GM23338 (cell line): ENCODE data around the gene STK4. TPM values are rescaled to one million over a fixed set of nuclear protein-coding genes. Genes with fewer than 3 reads are reported as not detected.

ENCODE experiments used
- ATAC-seq: fragments of 200-7000 bp; cut with Tn5 transposase; 3 replicates; pipeline ENCODE4 v1.9.1; 2020
- DNase-seq: peaks from one replicate; pipeline ENCODE4 v3.0.0-alpha.2; 2015; ENCODE audit warnings: low spot score
- H2AFZ ChIP-seq: fragments of 200-600 bp; sonication (generic); 2 replicates; pipeline ENCODE4 v1.8.0; 2016; ENCODE audit warnings: antibody characterized with exemption, mild to moderate bottlenecking, moderate library complexity
- H3F3A ChIP-seq: fragments of 200-600 bp; sonication (generic); replicated peaks from 2 replicates; pipeline ENCODE4 v1.8.0; 2017; ENCODE audit warnings: antibody characterized with exemption, mixed run types, low read depth
- H3K27ac ChIP-seq: fragments of 200-600 bp; sonication (generic); 2 replicates; pipeline ENCODE4 v1.6.1; 2016; ENCODE audit warnings: low read depth
- H3K27me3 ChIP-seq: fragments of 200-600 bp; sonication (generic); 2 replicates; pipeline ENCODE4 v1.8.0; 2016; ENCODE audit warnings: mild to moderate bottlenecking, mixed run types, moderate library complexity; ENCODE audit not compliant: insufficient read depth
- H3K36me3 ChIP-seq: fragments of 200-600 bp; sonication (generic); 2 replicates; pipeline ENCODE4 v1.8.0; 2016; ENCODE audit warnings: mild to moderate bottlenecking; ENCODE audit not compliant: insufficient read depth
- H3K4me1 ChIP-seq: fragments of 200-600 bp; sonication (generic); 2 replicates; pipeline ENCODE4 v1.8.0; 2016; ENCODE audit warnings: mild to moderate bottlenecking, moderate library complexity; ENCODE audit not compliant: insufficient read depth
- H3K4me2 ChIP-seq: fragments of 200-600 bp; sonication (generic); 2 replicates; pipeline ENCODE4 v1.7.1; 2017; ENCODE audit warnings: mixed run types
- H3K4me3 ChIP-seq: fragments of 200-600 bp; sonication (generic); 2 replicates; pipeline ENCODE4 v1.6.1; 2016; ENCODE audit warnings: mixed run types
- H3K79me2 ChIP-seq: fragments of 200-600 bp; sonication (generic); replicated peaks from 2 replicates; pipeline ENCODE4 v1.8.0; 2017; ENCODE audit warnings: mild to moderate bottlenecking; ENCODE audit not compliant: insufficient read depth
- H3K9me2 ChIP-seq: fragments of 200-600 bp; sonication (generic); 2 replicates; pipeline ENCODE4 v1.8.0; 2017; ENCODE audit not compliant: insufficient read depth
- H4K20me1 ChIP-seq: fragments of 200-600 bp; sonication (generic); replicated peaks from 2 replicates; pipeline ENCODE4 v1.8.0; 2017; ENCODE audit warnings: mild to moderate bottlenecking; ENCODE audit not compliant: insufficient read depth
- H3K27ac Mint-ChIP-seq: 2 replicates; pipeline ENCODE4 v1.8.0; 2020; ENCODE audit warnings: inconsistent platforms, mild to moderate bottlenecking, moderate library complexity, mixed read lengths
- H3K27me3 Mint-ChIP-seq: 3 replicates; pipeline ENCODE4 v1.8.0; 2022; ENCODE audit warnings: low read depth, mild to moderate bottlenecking, moderate library complexity, mixed read lengths, inconsistent platforms; ENCODE audit not compliant: insufficient read depth, poor library complexity
- H3K36me3 Mint-ChIP-seq: 3 replicates; pipeline ENCODE4 v1.8.0; 2021; ENCODE audit warnings: low read depth, mild to moderate bottlenecking, inconsistent platforms, moderate library complexity, mixed read lengths
- H3K4me1 Mint-ChIP-seq: 3 replicates; pipeline ENCODE4 v1.8.0; 2020; ENCODE audit warnings: mild to moderate bottlenecking, inconsistent platforms, mixed read lengths
- H3K4me3 Mint-ChIP-seq: 3 replicates; pipeline ENCODE4 v1.8.0; 2021; ENCODE audit warnings: moderate library complexity, mild to moderate bottlenecking, inconsistent platforms, mixed read lengths
- H3K9me3 Mint-ChIP-seq: 3 replicates; pipeline ENCODE4 v1.8.0; 2020; ENCODE audit warnings: moderate library complexity, mild to moderate bottlenecking, inconsistent platforms, mixed read lengths
- CREB1 ChIP-seq: fragments of 250-450 bp; sonication (Bioruptor Pico); IDR thresholded peaks from 2 replicates; pipeline ENCODE4 v1.5.0; 2020; ENCODE audit warnings: low read depth, mild to moderate bottlenecking, moderate library complexity
- EZH2 ChIP-seq: fragments of 200-600 bp; sonication (generic); IDR thresholded peaks from one replicate; pipeline ENCODE4 v1.8.0; 2017; ENCODE audit warnings: antibody characterized with exemption, mild to moderate bottlenecking, low read depth; ENCODE audit not compliant: unreplicated experiment
- EZH2phosphoT487 ChIP-seq: fragments of 200-600 bp; sonication (generic); IDR thresholded peaks from one replicate; pipeline ENCODE4 v1.8.1; 2018; ENCODE audit warnings: antibody characterized with exemption; ENCODE audit not compliant: unreplicated experiment
- JUNB ChIP-seq: IDR thresholded peaks from one replicate; pipeline ENCODE4 v1.6.1; 2016; ENCODE audit warnings: antibody characterized with exemption; ENCODE audit not compliant: unreplicated experiment
- NANOG ChIP-seq: IDR thresholded peaks from 2 replicates; pipeline ENCODE4 v1.6.1; 2016; ENCODE audit warnings: antibody characterized with exemption, borderline replicate concordance
- POLR2AphosphoS5 ChIP-seq: IDR thresholded peaks from 2 replicates; pipeline ENCODE4 v1.6.1; 2016; ENCODE audit warnings: antibody characterized with exemption, low read depth
- STAT1 ChIP-seq: IDR thresholded peaks from one replicate; pipeline ENCODE4 v1.6.1; 2016; ENCODE audit warnings: antibody characterized with exemption; ENCODE audit not compliant: unreplicated experiment
- ZNF114 ChIP-seq: fragments of 250-450 bp; sonication (Bioruptor Pico); IDR thresholded peaks from 2 replicates; pipeline ENCODE4 v1.5.0; 2020; ENCODE audit warnings: mild to moderate bottlenecking, moderate library complexity
- ZNF331 ChIP-seq: fragments of 250-450 bp; sonication (Bioruptor Pico); IDR thresholded peaks from 2 replicates; pipeline ENCODE4 v1.5.0; 2020; ENCODE audit warnings: low read depth, mild to moderate bottlenecking, moderate library complexity
- polyA plus RNA-seq: library from polyadenylated mRNA; unstranded; fragments of >200 nt; fragmentation: Nextera tagmentation; extraction: Ambion mirVana; gene quantifications from 2 replicates; pipeline ENCODE4 v1.2.1, GENCODE V29; 2016
- total RNA-seq: library from RNA; depleted of rRNA; stranded (reverse); fragments of >200 nt; shearing (Covaris generic); gene quantifications from 2 replicates; pipeline ENCODE4 v1.2.3, GENCODE V29; 2014
- TF ChIP-seq, protein P1 (sequence below): IDR thresholded peaks from 2 replicates; pipeline ENCODE4 v1.6.1; 2016; ENCODE audit warnings: antibody characterized with exemption
- TF ChIP-seq, protein P2 (sequence below): IDR thresholded peaks from one replicate; pipeline ENCODE4 v1.6.1; 2018; ENCODE audit warnings: antibody characterized with exemption; ENCODE audit not compliant: unreplicated experiment
- TF ChIP-seq, protein P3 (sequence below), 2 experiments: fragments of 200-600 bp in 1 of 2; sonication (generic) in 1 of 2; conservative IDR thresholded peaks; 2 replicates each; pipeline versions ENCODE4 v1.5.1 to v1.6.1; 2016 to 2017; ENCODE audit warnings: antibody characterized with exemption in 2 of 2, low read depth in 2 of 2, mild to moderate bottlenecking in 2 of 2, moderate library complexity in 1 of 2
- TF ChIP-seq, protein P4 (sequence below): fragments of 250-450 bp; sonication (Bioruptor Pico); IDR thresholded peaks from 2 replicates; pipeline ENCODE4 v1.5.0; 2020; ENCODE audit warnings: mild to moderate bottlenecking, moderate library complexity

Gene STK4
- total and polyA plus RNA-seq, 2 experiments from 2014 or later: 37.7 to 58.7 TPM

DNA sequence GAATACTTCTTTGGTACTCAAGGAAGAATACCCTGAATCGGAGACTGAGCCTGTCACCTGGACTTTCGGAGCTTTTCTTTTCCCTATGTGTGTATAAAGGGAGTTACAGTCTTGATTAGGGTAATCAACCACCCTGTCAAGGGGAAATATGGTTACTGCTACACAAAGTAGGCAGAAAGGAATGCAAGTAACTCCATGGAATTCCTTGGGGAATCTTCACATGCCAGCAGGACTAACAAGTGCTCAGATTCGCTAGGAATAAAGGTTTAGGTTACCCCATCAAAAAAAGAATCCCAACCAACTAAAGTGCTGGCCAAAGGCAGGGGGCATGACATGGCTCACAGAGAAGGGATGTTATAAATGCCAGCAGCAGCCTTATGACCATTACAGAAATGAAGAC, 124.2 kb downstream of the STK4 start:
- Histone ChIP-seq H3K9me2 (no peaks in the 10 kb centered on the region), H3K4me2 (no peak overlapping the region), H3K4me1 (peaks cover 6% of the 10 kb centered on the region; the same call in 1 of the 2 replicates), H4K20me1 (no peaks in the 10 kb centered on the region), H3K4me3 (no peak overlapping the region), H3K27ac (no peak overlapping the region), H3F3A (no peaks in the 10 kb centered on the region), H3K27me3 (no peaks in the 10 kb centered on the region), H3K79me2 (no peaks in the 10 kb centered on the region), H3K36me3 (no peaks in the 10 kb centered on the region; the same call in 1 of the 2 replicates), H2AFZ (no peak overlapping the region)
- no peak for ATAC-seq
- H3K36me3 Mint-ChIP-seq: no peaks in the 10 kb centered on the region; the same call in 2 of the 3 replicates
- DNase-seq: no peak
- H3K27me3 Mint-ChIP-seq: peaks cover 3% of the 10 kb centered on the region
- H3K4me3 Mint-ChIP-seq: no peak overlapping the region
- no peak overlapping the region for H3K27ac Mint-ChIP-seq
- peaks cover 14% of the 10 kb centered on the region for H3K4me1 Mint-ChIP-seq
- H3K9me3 Mint-ChIP-seq: no peaks in the 10 kb centered on the region
- no peak for TF ChIP-seq EZH2
- TF ChIP-seq JUNB: no peak
- TF ChIP-seq, protein P1, sequence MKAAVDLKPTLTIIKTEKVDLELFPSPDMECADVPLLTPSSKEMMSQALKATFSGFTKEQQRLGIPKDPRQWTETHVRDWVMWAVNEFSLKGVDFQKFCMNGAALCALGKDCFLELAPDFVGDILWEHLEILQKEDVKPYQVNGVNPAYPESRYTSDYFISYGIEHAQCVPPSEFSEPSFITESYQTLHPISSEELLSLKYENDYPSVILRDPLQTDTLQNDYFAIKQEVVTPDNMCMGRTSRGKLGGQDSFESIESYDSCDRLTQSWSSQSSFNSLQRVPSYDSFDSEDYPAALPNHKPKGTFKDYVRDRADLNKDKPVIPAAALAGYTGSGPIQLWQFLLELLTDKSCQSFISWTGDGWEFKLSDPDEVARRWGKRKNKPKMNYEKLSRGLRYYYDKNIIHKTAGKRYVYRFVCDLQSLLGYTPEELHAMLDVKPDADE: no peak
- no peak for TF ChIP-seq NANOG
- TF ChIP-seq, protein P2, sequence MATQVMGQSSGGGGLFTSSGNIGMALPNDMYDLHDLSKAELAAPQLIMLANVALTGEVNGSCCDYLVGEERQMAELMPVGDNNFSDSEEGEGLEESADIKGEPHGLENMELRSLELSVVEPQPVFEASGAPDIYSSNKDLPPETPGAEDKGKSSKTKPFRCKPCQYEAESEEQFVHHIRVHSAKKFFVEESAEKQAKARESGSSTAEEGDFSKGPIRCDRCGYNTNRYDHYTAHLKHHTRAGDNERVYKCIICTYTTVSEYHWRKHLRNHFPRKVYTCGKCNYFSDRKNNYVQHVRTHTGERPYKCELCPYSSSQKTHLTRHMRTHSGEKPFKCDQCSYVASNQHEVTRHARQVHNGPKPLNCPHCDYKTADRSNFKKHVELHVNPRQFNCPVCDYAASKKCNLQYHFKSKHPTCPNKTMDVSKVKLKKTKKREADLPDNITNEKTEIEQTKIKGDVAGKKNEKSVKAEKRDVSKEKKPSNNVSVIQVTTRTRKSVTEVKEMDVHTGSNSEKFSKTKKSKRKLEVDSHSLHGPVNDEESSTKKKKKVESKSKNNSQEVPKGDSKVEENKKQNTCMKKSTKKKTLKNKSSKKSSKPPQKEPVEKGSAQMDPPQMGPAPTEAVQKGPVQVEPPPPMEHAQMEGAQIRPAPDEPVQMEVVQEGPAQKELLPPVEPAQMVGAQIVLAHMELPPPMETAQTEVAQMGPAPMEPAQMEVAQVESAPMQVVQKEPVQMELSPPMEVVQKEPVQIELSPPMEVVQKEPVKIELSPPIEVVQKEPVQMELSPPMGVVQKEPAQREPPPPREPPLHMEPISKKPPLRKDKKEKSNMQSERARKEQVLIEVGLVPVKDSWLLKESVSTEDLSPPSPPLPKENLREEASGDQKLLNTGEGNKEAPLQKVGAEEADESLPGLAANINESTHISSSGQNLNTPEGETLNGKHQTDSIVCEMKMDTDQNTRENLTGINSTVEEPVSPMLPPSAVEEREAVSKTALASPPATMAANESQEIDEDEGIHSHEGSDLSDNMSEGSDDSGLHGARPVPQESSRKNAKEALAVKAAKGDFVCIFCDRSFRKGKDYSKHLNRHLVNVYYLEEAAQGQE: no peak
- no peak for TF ChIP-seq CREB1 (CRISPR knock-in tag)
- TF ChIP-seq STAT1: no peak
- TF ChIP-seq ZNF331: no peak
- no peak for TF ChIP-seq EZH2phosphoT487
- TF ChIP-seq POLR2AphosphoS5: no peak
- TF ChIP-seq ZNF114 (CRISPR knock-in tag): no peak
- TF ChIP-seq, protein P3, sequence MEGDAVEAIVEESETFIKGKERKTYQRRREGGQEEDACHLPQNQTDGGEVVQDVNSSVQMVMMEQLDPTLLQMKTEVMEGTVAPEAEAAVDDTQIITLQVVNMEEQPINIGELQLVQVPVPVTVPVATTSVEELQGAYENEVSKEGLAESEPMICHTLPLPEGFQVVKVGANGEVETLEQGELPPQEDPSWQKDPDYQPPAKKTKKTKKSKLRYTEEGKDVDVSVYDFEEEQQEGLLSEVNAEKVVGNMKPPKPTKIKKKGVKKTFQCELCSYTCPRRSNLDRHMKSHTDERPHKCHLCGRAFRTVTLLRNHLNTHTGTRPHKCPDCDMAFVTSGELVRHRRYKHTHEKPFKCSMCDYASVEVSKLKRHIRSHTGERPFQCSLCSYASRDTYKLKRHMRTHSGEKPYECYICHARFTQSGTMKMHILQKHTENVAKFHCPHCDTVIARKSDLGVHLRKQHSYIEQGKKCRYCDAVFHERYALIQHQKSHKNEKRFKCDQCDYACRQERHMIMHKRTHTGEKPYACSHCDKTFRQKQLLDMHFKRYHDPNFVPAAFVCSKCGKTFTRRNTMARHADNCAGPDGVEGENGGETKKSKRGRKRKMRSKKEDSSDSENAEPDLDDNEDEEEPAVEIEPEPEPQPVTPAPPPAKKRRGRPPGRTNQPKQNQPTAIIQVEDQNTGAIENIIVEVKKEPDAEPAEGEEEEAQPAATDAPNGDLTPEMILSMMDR (conservative IDR thresholded peaks at IDR 0.05; ENCODE audit: low read depth in 2 of 2): no peak
- TF ChIP-seq, protein P4, sequence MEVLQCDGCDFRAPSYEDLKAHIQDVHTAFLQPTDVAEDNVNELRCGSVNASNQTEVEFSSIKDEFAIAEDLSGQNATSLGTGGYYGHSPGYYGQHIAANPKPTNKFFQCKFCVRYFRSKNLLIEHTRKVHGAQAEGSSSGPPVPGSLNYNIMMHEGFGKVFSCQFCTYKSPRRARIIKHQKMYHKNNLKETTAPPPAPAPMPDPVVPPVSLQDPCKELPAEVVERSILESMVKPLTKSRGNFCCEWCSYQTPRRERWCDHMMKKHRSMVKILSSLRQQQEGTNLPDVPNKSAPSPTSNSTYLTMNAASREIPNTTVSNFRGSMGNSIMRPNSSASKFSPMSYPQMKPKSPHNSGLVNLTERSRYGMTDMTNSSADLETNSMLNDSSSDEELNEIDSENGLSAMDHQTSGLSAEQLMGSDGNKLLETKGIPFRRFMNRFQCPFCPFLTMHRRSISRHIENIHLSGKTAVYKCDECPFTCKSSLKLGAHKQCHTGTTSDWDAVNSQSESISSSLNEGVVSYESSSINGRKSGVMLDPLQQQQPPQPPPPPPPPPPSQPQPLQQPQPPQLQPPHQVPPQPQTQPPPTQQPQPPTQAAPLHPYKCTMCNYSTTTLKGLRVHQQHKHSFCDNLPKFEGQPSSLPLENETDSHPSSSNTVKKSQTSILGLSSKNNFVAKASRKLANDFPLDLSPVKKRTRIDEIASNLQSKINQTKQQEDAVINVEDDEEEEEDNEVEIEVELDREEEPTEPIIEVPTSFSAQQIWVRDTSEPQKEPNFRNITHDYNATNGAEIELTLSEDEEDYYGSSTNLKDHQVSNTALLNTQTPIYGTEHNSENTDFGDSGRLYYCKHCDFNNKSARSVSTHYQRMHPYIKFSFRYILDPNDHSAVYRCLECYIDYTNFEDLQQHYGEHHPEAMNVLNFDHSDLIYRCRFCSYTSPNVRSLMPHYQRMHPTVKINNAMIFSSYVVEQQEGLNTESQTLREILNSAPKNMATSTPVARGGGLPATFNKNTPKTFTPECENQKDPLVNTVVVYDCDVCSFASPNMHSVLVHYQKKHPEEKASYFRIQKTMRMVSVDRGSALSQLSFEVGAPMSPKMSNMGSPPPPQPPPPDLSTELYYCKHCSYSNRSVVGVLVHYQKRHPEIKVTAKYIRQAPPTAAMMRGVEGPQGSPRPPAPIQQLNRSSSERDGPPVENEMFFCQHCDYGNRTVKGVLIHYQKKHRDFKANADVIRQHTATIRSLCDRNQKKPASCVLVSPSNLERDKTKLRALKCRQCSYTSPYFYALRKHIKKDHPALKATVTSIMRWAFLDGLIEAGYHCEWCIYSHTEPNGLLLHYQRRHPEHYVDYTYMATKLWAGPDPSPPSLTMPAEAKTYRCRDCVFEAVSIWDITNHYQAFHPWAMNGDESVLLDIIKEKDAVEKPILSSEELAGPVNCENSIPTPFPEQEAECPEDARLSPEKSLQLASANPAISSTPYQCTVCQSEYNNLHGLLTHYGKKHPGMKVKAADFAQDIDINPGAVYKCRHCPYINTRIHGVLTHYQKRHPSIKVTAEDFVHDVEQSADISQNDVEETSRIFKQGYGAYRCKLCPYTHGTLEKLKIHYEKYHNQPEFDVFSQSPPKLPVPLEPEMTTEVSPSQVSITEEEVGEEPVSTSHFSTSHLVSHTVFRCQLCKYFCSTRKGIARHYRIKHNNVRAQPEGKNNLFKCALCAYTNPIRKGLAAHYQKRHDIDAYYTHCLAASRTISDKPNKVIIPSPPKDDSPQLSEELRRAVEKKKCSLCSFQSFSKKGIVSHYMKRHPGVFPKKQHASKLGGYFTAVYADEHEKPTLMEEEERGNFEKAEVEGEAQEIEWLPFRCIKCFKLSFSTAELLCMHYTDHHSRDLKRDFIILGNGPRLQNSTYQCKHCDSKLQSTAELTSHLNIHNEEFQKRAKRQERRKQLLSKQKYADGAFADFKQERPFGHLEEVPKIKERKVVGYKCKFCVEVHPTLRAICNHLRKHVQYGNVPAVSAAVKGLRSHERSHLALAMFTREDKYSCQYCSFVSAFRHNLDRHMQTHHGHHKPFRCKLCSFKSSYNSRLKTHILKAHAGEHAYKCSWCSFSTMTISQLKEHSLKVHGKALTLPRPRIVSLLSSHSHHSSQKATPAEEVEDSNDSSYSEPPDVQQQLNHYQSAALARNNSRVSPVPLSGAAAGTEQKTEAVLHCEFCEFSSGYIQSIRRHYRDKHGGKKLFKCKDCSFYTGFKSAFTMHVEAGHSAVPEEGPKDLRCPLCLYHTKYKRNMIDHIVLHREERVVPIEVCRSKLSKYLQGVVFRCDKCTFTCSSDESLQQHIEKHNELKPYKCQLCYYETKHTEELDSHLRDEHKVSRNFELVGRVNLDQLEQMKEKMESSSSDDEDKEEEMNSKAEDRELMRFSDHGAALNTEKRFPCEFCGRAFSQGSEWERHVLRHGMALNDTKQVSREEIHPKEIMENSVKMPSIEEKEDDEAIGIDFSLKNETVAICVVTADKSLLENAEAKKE (CRISPR knock-in tag): no peak
